Measurements from ENCODE around the gene PWWP2B.
A peak's percentile ranks its signal among the peaks of the same experiment; 100 is the strongest.
"Not testable (repeated sequence)": the region's sequence is repeated elsewhere in the genome, so short reads cannot be mapped to it uniquely, and the experiment has no call there.

PWWP2B gene

DNA sequence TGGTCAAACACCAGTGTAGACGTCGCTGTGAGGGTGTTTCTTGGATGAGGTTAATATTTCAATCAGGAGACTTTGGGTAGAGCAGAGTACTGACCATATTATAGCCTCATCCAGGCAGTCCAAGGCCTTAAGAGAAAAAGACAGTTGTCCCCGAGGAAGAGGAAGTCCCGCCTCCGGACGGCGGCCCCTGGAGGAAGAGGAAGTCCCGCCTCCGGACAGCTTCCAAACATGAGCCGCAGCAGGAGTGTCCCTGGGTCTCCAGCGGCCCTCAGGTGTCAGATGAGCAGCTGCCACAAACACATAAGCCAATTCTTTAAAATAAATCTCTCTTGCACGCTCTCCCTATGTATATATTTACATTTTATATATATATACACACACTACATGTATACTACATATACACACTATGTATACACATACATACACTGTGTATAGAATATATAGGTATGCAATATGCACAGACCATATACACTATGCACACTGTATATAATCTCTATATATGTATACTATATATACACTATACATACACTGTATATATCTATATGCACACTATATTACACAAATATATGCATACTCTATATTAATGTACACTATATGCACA, 37.5 kb downstream of the PWWP2B start:
- peak overlapping the region; percentile 47 for H3K27ac Mint-ChIP-seq
- peaks cover 14 to 17% of the 10 kb centered on the region in 2 donors for H3K4me1 Mint-ChIP-seq
- DNase-seq, result no peak
- H3K4me3 Mint-ChIP-seq, result peak overlapping the region; percentile 65 to 72
- peaks cover 0 to 2% of the 10 kb centered on the region in 2 donors for H3K9me3 Mint-ChIP-seq
- no peaks in the 10 kb centered on the region for H3K27me3 Mint-ChIP-seq
- peak; percentile 86 to 90 for ATAC-seq (replicated peaks)
- H3K36me3 Mint-ChIP-seq, result no peaks in the 10 kb centered on the region

DNA sequence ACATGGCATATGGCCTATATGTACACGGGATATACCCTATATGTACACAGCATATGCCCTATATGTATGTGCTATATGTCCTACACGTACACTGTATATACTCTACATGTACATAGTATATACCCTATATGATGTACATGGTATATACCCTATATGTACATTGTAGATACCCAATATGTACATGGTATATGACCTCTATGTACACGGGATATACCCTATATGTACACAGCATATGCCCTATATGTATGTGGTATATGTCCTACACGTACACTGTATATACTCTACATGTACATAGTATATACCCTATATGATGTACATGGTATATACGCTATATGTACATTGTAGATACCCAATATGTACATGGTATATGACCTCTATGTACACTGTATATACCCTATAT, 38.3 kb downstream of the PWWP2B start:
- H3K27me3 Mint-ChIP-seq; DNase-seq; ATAC-seq (replicated peaks); H3K36me3 Mint-ChIP-seq; H3K4me1 Mint-ChIP-seq; H3K27ac Mint-ChIP-seq; H3K9me3 Mint-ChIP-seq; H3K4me3 Mint-ChIP-seq: not testable (repeated sequence)

DNA sequence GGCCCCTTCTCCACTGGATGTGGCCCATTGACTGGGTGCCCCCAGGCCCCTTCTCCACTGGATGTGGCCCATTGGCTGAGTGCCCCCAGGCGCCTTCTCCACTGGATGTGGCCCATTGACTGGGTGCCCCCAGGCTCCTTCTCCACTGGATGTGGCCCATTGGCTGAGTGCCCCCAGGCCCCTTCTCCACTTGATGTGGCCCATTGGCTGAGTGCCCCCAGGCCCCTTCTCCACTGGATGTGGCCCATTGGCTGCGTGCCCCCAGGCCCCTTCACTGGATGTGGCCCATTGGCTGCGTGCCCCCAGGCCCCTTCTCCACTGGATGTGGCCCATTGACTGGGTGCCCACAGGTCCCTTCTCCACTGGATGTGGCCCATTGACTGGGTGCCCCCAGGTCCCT, 39.1 kb downstream of the PWWP2B start:
- not testable (repeated sequence) for DNase-seq, H3K36me3 Mint-ChIP-seq

DNA sequence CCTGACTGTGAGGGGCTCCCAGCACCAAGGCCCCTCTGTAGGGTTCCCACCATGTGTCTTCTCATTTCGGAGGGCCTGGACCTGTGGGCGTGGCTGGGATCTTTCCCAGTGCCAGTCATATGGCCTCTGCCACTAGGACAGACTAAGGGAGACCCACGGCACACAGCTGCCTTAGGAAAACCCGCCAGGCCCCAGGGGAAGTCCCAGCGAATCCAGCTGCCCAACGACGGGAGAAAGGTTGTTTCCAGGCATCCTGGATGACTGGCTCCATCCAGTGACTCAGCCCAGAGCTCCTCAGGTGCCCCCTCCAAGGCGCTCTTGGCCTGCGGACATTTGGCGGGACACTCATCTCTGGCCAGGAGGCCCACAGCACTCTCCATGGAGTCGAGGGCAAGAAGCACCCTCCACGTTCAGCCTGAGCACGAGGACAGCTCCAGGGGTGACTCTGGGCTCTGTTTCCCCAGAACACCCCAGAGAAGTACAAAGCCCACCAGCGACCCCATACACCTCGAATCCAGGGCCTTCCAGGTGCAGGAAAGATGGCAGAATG, 39.9 kb downstream of the PWWP2B start:
- Mint-ChIP-seq H3K4me1 (peaks cover 8 to 9% of the 10 kb centered on the region in 2 donors), H3K36me3 (no peaks in the 10 kb centered on the region), H3K4me3 (no peak overlapping the region), H3K27me3 (no peaks in the 10 kb centered on the region), H3K9me3 (peaks cover 0 to 2% of the 10 kb centered on the region in 2 donors), H3K27ac (peak overlapping the region; percentile 25)
- ATAC-seq (replicated peaks) (no peak), DNase-seq (no peak)

More for the DNA sequence above, 39.1 kb downstream of the PWWP2B start:
- not testable (repeated sequence) for H3K4me3 Mint-ChIP-seq; ATAC-seq (replicated peaks); H3K4me1 Mint-ChIP-seq; H3K27me3 Mint-ChIP-seq; H3K9me3 Mint-ChIP-seq; H3K27ac Mint-ChIP-seq

DNA sequence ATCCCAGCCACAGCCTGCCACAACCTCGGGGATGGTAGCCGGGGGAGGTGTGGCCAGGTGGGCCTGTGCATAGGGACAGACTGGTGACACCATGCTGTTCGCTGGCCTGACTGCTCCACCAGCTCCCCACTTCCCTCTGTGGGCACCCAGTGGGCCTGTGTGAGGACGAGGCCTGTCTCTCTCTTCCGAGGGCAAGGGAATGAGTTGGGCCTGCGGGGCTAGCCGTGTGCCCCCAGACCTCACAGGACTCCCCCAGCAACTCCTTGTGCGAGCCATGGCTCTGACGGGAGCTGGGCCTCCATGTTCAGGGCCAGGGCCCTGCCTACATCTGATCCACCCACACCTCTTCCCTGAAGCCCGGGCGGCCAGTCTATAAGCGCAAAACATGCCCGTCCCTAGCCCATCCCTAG, 40.5 kb downstream of the PWWP2B start:
- ATAC-seq (replicated peaks), result no peak
- no peak overlapping the region for H3K27ac Mint-ChIP-seq
- H3K4me1 Mint-ChIP-seq, result peaks cover 11 to 14% of the 10 kb centered on the region in 2 donors
- no peak for DNase-seq
- peaks cover 0 to 2% of the 10 kb centered on the region in 2 donors for H3K9me3 Mint-ChIP-seq
- no peaks in the 10 kb centered on the region for H3K27me3 Mint-ChIP-seq
- H3K36me3 Mint-ChIP-seq, result no peaks in the 10 kb centered on the region
- H3K4me3 Mint-ChIP-seq, result no peak overlapping the region

DNA sequence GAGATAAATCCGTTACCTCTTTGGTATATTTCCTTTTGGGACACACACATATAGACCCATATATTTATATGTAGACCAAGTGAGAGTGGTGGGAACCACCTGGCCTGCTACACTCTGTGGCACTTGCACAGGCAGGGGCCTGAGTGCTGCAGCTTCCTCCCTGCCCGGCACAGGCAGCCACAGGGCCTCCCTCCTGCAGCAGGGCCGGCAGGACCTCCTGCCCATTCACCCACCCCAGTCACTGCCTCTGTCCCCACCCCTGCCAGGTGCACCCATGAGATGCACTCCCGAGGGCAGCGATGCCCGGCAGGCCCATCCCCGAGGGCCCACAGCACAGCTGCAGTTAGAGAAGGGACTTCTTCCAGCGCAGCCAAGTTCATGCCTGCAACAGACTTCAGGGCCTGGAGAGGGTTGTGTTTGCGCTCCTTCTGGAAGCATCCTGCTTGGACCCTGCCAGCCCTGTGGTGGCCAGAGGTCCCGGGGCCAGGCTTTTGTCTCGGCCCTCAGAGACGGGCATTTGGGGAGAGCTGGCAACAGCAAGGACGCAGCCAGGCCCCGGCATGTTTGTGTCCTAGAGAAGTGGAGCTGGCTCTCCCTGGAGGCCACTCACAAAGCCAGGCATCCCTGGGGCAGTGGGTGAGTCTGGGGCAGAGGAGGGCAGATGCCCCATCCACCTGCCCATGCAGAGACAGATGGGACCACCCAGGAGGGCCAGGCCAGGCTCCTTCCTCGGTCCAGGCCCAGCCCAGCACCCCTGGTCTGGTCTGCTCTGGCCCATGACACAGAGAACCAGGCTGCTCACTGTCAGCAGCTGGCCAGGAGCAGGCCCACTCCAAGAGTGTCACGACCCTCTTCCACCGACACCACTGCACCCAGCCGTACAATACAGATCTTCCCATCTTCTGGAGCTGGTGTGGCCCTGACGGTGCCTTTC, 41.4 kb downstream of the PWWP2B start:
- no peaks in the 10 kb centered on the region for H3K36me3 Mint-ChIP-seq
- H3K27me3 Mint-ChIP-seq, result no peaks in the 10 kb centered on the region

DNA sequence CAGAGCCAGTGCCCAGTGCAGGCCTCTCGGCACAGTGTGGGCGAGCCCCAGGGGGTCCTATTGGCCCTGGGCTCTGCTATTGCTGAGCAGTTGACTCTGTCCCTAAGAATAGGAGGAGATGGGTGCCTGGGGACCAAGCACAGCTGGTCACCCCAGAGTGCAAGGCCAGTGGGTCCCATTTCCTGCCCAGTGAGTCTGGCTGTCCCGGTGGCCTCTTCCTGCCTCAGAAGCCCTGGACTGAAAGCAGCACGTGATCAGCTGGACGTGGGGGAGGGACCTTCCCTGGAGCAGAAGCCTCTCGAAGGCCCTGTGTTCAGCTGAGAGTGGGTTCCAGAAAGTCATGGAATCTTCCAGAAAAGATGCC, 42.0 kb downstream of the PWWP2B start:
- ATAC-seq (replicated peaks), result no peak
- H3K4me3 Mint-ChIP-seq, result no peak overlapping the region
- H3K36me3 Mint-ChIP-seq, result no peaks in the 10 kb centered on the region
- H3K9me3 Mint-ChIP-seq, result peaks cover 0 to 2% of the 10 kb centered on the region in 2 donors
- DNase-seq, result no peak
- no peaks in the 10 kb centered on the region for H3K27me3 Mint-ChIP-seq
- peaks cover 11 to 19% of the 10 kb centered on the region in 2 donors for H3K4me1 Mint-ChIP-seq
- H3K27ac Mint-ChIP-seq, result no peak overlapping the region

More for the DNA sequence above, 41.4 kb downstream of the PWWP2B start:
- H3K9me3 Mint-ChIP-seq, result peaks cover 0 to 2% of the 10 kb centered on the region in 2 donors
- H3K27ac Mint-ChIP-seq, result no peak overlapping the region
- peaks cover 11 to 14% of the 10 kb centered on the region in 2 donors for H3K4me1 Mint-ChIP-seq
- peak; percentile 19 to 38 for ATAC-seq (replicated peaks)
- H3K4me3 Mint-ChIP-seq, result no peak overlapping the region
- DNase-seq, result no peak

DNA sequence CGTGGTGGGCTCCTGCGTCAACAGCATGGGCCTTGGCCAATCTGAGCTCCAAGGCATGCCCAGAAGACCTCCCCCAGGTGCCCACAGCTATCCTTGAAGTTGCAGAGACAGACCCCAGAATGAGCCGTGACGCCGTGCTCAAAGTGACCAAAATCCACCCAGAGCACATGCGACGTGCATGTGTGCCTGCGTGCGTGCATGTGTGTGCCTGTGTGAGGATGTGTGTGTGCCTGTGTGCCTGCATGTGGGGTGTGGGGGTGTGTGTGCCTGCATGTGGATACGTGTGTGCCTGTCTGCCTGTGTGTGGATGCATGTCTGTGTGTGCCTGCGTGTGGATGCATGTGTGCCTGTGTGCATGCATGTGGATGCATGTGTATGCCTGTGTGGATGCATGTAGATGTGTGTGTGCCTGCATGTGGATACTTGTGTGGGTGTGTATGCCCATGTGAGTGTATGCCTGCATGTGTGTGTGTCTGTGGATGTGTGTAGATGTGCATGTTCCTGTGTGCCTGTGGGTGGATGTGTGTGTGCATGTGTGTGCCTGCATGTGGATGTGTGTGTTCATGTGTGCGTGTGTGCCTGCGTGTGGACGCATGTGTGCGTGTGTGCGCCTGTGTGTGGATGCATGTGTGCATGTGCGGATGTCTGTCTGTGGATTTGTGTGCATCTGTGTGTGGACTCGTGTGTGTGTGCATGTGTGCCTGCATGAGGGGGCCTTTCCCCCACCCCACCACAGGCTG, 42.6 kb downstream of the PWWP2B start:
- H3K27ac Mint-ChIP-seq, result no peak overlapping the region
- peaks cover 0 to 2% of the 10 kb centered on the region in 2 donors for H3K9me3 Mint-ChIP-seq

DNA sequence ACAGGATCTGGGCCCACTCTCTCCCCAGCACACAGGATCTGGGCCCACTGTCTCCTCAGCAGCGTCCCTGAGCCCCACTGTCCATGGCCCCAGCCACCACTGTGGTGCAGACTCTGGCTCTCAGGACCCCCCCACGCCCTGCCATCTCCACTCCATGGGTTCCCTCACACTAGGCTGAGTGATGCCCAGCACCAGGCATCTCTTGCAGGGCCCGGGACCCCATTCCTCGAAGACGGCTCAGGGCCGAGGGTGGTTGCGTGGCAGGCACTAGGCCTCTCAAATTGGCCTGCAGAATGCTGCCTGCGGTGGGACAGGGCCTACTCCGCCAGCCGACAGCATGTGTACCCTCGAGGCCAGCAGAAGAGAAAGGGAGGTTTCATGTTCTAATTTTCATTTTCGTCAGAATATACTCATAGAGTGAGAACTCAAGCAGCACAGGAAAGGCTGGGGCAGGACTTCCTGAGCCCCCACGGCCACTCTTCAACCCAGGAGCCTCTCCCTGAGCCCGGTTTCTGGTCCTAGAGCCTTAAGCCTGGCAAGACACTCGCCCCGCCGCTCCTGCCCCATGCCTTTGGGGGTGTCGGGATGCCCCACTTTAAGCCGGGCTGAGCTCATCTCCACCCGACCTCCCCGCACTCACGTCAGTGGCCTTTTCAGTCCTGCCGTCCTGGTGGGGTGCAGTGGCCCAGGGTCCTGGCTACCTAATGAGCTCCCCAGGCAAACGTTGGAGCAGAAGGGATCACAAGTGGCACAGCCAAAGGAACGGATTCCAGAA, 44.0 kb downstream of the PWWP2B start:
- H3K27ac Mint-ChIP-seq, result no peak overlapping the region

More for the DNA sequence above, 42.6 kb downstream of the PWWP2B start:
- Mint-ChIP-seq H3K27me3 (no peaks in the 10 kb centered on the region), H3K36me3 (no peaks in the 10 kb centered on the region), H3K4me3 (no peak overlapping the region), H3K4me1 (peaks cover 14 to 25% of the 10 kb centered on the region in 2 donors)
- DNase-seq (no peak), ATAC-seq (replicated peaks) (no peak)

DNA sequence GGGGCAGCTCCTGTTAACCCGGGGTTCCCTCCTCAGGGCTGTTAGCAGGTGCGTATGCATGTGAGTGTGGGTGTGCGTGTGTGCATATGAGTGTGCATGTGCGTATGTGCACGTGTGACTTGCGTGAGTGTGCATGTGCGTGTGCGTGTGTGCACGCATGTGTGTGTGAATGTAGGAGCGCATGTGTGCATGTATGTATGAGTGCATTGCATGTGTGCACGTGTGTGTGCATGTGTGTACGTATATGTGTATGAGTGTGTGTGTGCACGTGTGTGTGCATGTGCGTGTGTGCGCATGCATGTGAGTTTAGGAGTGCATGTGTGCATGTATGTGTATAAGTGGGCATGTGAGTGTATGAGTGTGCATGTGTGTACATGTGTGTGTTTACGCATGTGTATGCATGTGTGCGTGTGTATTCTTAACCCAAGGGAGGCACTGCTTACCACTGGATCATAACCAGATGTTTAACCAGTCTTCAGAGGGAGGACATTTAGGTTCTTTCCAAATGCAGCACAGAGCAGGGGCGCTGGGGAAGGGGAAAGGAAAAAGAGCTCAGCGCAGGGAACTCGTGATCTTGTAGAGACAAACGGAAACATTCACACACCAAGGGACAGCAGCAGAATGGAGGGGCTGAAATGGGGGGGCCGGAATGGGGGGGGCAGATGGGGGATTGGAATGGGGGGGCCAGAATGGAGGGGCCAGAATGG, 45.0 kb downstream of the PWWP2B start:
- H3K27ac Mint-ChIP-seq, result peak overlapping the region; percentile 72
- H3K4me1 Mint-ChIP-seq, result peaks cover 24 to 46% of the 10 kb centered on the region in 2 donors
- H3K4me3 Mint-ChIP-seq, result no peak overlapping the region
- no peak for DNase-seq
- H3K9me3 Mint-ChIP-seq, result no peaks in the 10 kb centered on the region
- ATAC-seq (replicated peaks), result no peak
- no peaks in the 10 kb centered on the region for H3K36me3 Mint-ChIP-seq
- no peaks in the 10 kb centered on the region for H3K27me3 Mint-ChIP-seq

More for the DNA sequence above, 44.0 kb downstream of the PWWP2B start:
- Mint-ChIP-seq H3K9me3 (no peaks in the 10 kb centered on the region), H3K27me3 (no peaks in the 10 kb centered on the region), H3K36me3 (no peaks in the 10 kb centered on the region), H3K4me3 (no peak overlapping the region), H3K4me1 (peaks cover 18 to 36% of the 10 kb centered on the region in 2 donors)
- DNase-seq, result no peak
- no peak for ATAC-seq (replicated peaks)

DNA sequence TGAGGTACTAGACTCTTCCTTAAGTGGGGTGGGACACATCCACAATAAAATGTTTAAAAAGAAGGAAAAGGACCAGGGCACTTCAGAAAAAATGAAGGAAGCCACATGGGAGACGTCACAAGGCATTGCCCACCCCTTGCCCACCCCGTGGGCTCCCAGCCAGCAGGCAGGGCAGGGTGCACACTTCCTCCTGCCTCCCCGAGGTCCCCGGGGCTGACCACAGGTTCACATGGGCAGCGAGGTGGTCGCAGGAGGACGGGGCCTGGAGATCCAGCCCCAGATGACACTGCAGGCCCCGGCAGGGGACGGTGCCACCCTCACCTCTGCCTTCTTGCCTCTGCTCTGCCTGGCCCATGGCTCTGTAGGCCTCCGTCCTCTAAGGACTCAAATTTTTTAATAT, 45.6 kb downstream of the PWWP2B start:
- no peaks in the 10 kb centered on the region for H3K36me3 Mint-ChIP-seq
- no peak for ATAC-seq (replicated peaks)
- DNase-seq, result no peak
- H3K27me3 Mint-ChIP-seq, result no peaks in the 10 kb centered on the region
- H3K4me3 Mint-ChIP-seq, result no peak overlapping the region
- H3K27ac Mint-ChIP-seq, result no peak overlapping the region
- H3K4me1 Mint-ChIP-seq, result peaks cover 27 to 52% of the 10 kb centered on the region in 2 donors
- H3K9me3 Mint-ChIP-seq, result no peaks in the 10 kb centered on the region

DNA sequence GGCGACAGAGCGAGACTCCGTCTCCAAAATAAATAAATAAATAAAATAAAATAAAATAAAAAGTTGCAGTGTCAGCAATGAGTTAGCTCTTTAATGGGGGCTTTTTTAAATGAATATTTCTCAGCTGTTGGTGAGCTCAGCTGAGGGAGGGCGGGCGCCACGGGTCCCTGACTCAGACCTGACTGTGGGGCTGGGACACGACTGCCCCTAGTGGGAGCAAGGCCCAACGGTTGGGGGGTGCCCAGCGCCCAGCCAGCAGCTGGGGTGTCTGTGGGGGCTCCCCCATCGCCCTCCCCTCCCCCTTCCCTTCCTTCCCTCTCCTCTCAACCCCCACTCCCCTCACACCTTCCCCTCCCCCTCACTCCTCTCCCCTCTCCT, 46.6 kb downstream of the PWWP2B start:
- no peak for DNase-seq
- Mint-ChIP-seq H3K27ac (peak overlapping the region; percentile 25), H3K9me3 (no peaks in the 10 kb centered on the region), H3K27me3 (no peaks in the 10 kb centered on the region), H3K36me3 (no peaks in the 10 kb centered on the region), H3K4me1 (peaks cover 29 to 59% of the 10 kb centered on the region in 2 donors), H3K4me3 (peak overlapping the region in 1 of 2 donors; percentile 28)
- ATAC-seq (replicated peaks), result peak; percentile 70 to 76
